K562 (cell line): Measurements from ENCODE around the gene BCO1. TPM values are rescaled to one million over a fixed set of nuclear protein-coding genes. Genes with fewer than 3 reads are reported as not detected.
A peak's percentile ranks its signal among the peaks of the same experiment; 100 is the strongest.

Experiments used
- ATAC-seq: fragments of 200-7000 bp; cut with Tn5 transposase; 3 replicates; pipeline ENCODE4 v1.9.1; 2020; ENCODE audit warnings: moderate library complexity
- BruUV-seq: library from RNA; stranded (reverse); fragments of 400-500 nt; replicated peaks from 2 replicates; lab custom pipeline; 2021; lab: Mats Ljungman, UMichigan
- CTCF ChIA-PET: fragments of 300-600 bp; formaldehyde crosslinking; extraction: SDS; loops from one replicate; lab custom pipeline; 2021; ENCODE audit warnings: low intra/inter-chr PET ratio; lab: Yijun Ruan, JAX
- POLR2A ChIA-PET: fragments of 300-600, 350-650 bp; sonication (Branson Sonifier 250); formaldehyde crosslinking; extraction: SDS; loops from one replicate; lab custom pipeline; 2021; ENCODE audit warnings: antibody characterized with exemption, inconsistent platforms; lab: Yijun Ruan, JAX
- DNase-seq, 4 experiments: peaks; one replicate each; pipeline versions ENCODE4 v3.0.0 to v3.0.0-alpha.2; 2011 to 2018; ENCODE audit warnings: low spot score in 3 of 4, mixed read lengths in 3 of 4; ENCODE audit errors: extremely low read depth in 1 of 4
- FAIRE-seq: peaks from 2 replicates; lab custom pipeline; 2011; peaks lifted over from hg19 to GRCh38; lab: Jason Lieb, UNC
- H2AFZ ChIP-seq: 2 replicates; pipeline ENCODE4 v1.6.0; 2011; ENCODE audit warnings: low read depth, low read length, control low read depth, inconsistent platforms
- H3K27ac ChIP-seq: fragments of 200-600 bp; 3 replicates; pipeline ENCODE4 v1.8.0; 2011; ENCODE audit warnings: low read depth, mild to moderate bottlenecking, control low read depth, inconsistent platforms, low read length, moderate library complexity, mixed read lengths; ENCODE audit errors: extremely low read depth
- H3K27me3 ChIP-seq, 2 experiments: fragments of 300-600 bp in 1 of 2; 2 replicates in 1 of 2; 3 replicates in 1 of 2; pipeline versions ENCODE4 v1.6.0 to v1.8.0; 2011; ENCODE audit warnings: inconsistent platforms in 2 of 2, low read length in 2 of 2, mild to moderate bottlenecking in 1 of 2, mixed read lengths in 1 of 2, moderate library complexity in 1 of 2; ENCODE audit not compliant: control insufficient read depth in 2 of 2, insufficient read depth in 2 of 2
- H3K36me3 ChIP-seq: fragments of 300-600 bp; 3 replicates; pipeline ENCODE4 v1.8.0; 2011; ENCODE audit warnings: mild to moderate bottlenecking, low read length, inconsistent platforms; ENCODE audit not compliant: control insufficient read depth, insufficient read depth
- H3K4me1 ChIP-seq, 2 experiments: fragments of 200-600 bp in 1 of 2; replicated peaks in 1 of 2; 2 replicates in 1 of 2; 3 replicates in 1 of 2; pipeline versions ENCODE4 v1.5.1 to v1.8.0; 2011; ENCODE audit warnings: inconsistent platforms in 2 of 2, low read length in 2 of 2, mild to moderate bottlenecking in 1 of 2, mixed read lengths in 1 of 2, moderate library complexity in 1 of 2; ENCODE audit not compliant: control insufficient read depth in 2 of 2, insufficient read depth in 2 of 2
- H3K4me2 ChIP-seq: 2 replicates; pipeline ENCODE4 v1.6.1; 2011; ENCODE audit warnings: low read length, control low read depth, inconsistent platforms, mixed read lengths; ENCODE audit not compliant: insufficient read depth
- H3K4me3 ChIP-seq: fragments of 200-600 bp; sonication (generic), shearing (Covaris generic); 2 replicates; pipeline ENCODE4 v1.5.1; 2016; ENCODE audit warnings: control low read depth, inconsistent platforms
- H3K79me2 ChIP-seq: fragments of 200-600 bp; 3 replicates; pipeline ENCODE4 v1.8.0; 2011; ENCODE audit warnings: low read length, inconsistent platforms; ENCODE audit not compliant: control insufficient read depth, insufficient read depth
- H3K9ac ChIP-seq, 2 experiments: 2 replicates each; pipeline versions ENCODE4 v1.6.0 to v1.6.1; 2011; ENCODE audit warnings: low read depth in 2 of 2, low read length in 2 of 2, control low read depth in 1 of 2, inconsistent platforms in 1 of 2, mild to moderate bottlenecking in 1 of 2, mixed read lengths in 1 of 2; ENCODE audit not compliant: insufficient read depth in 1 of 2
- H3K9me1 ChIP-seq: one replicate; pipeline ENCODE4 v1.6.0; 2011; ENCODE audit warnings: inconsistent platforms, mild to moderate bottlenecking, low read length, moderate library complexity; ENCODE audit not compliant: control insufficient read depth, insufficient read depth
- H3K9me3 ChIP-seq: replicated peaks from 2 replicates; pipeline ENCODE4 v1.5.1; 2011; ENCODE audit warnings: low read depth, low read length, inconsistent platforms; ENCODE audit not compliant: control insufficient read depth, insufficient read depth
- H4K20me1 ChIP-seq: replicated peaks from 2 replicates; pipeline ENCODE4 v1.6.1; 2011; ENCODE audit warnings: low read length, inconsistent platforms, mixed read lengths; ENCODE audit not compliant: control insufficient read depth, insufficient read depth
- CEBPB ChIP-seq: fragments of 450-650 bp; IDR thresholded peaks from 2 replicates; pipeline ENCODE4 v1.6.1; 2016; ENCODE audit warnings: missing genetic modification characterization, missing compliant biosample characterization
- CEBPG ChIP-seq, 3 experiments: fragments of 200-800 bp in 1 of 3; sonication (Bioruptor generic) in 1 of 3; sonication (generic) in 1 of 3; formaldehyde crosslinking in 1 of 3; IDR thresholded peaks in 2 of 3; conservative IDR thresholded peaks in 1 of 3; 2 replicates each; pipeline versions ENCODE4 v1.6.1 to v1.8.0; 2016 to 2022; ENCODE audit warnings: missing compliant biosample characterization in 2 of 3, missing genetic modification characterization in 2 of 3, mild to moderate bottlenecking in 1 of 3, missing genetic modification reagents in 1 of 3
- HNRNPUL1 ChIP-seq: fragments of 200-400 bp; formaldehyde crosslinking; IDR thresholded peaks from 2 replicates; pipeline ENCODE4 v1.6.1; 2017; ENCODE audit warnings: low read length
- KLF16 ChIP-seq: IDR thresholded peaks from 2 replicates; pipeline ENCODE4 v1.6.1; 2016; ENCODE audit warnings: antibody characterized with exemption
- PML ChIP-seq: IDR thresholded peaks from 2 replicates; pipeline ENCODE4 v1.6.1; 2012; ENCODE audit warnings: low read length, inconsistent platforms
- RCOR1 ChIP-seq, 2 experiments: IDR thresholded peaks; 2 replicates each; pipeline ENCODE4 v1.6.1; 2012; ENCODE audit warnings: low read depth in 2 of 2, low read length in 2 of 2, borderline replicate concordance in 1 of 2, improper control_type of control experiment in 1 of 2
- SMC3 ChIP-seq: conservative IDR thresholded peaks from 2 replicates; pipeline ENCODE4 v1.6.1; 2011; ENCODE audit warnings: low read depth, low read length, improper control_type of control experiment; ENCODE audit not compliant: insufficient read depth
- SOX6 ChIP-seq: fragments of 450-650 bp; IDR thresholded peaks from 2 replicates; pipeline ENCODE4 v1.6.1; 2014; ENCODE audit warnings: mild to moderate bottlenecking
- TFAM ChIP-seq: fragments of 250-450 bp; sonication (Bioruptor Pico); conservative IDR thresholded peaks from 2 replicates; pipeline ENCODE4 v1.5.0; 2021; ENCODE audit warnings: mild to moderate bottlenecking, moderate library complexity
- WGBS: fragments of 100-300 bp; shearing (Covaris generic); methylation state at CpG from one replicate; pipeline ENCODE4 v1.1.6; 2016; ENCODE audit warnings: low coverage, mixed read lengths; ENCODE audit not compliant: insufficient coverage; ENCODE audit errors: missing lambda C conversion rate; 5-methylcytosine and 5-hydroxymethylcytosine counted together
- in situ Hi-C: fragments of 300-500 bp; cut with MboI; formaldehyde crosslinking; loops from 4 replicates; pipeline ENCODE4 v1.15.0; 2018; ENCODE audit warnings: inconsistent platforms, mixed read lengths
- intact Hi-C: fragments of 100-400 bp; cut with micrococcal nuclease; formaldehyde crosslinking; loops from 2 replicates; pipeline ENCODE4 v1.14.2; 2022
- polyA plus RNA-seq, 8 experiments: library from polyadenylated mRNA; depleted of rRNA in 4 of 8; stranded (reverse) in 5 of 8; unstranded in 3 of 8; fragments of >200 nt; fragmentation: Nextera tagmentation in 2 of 8; fragmentation: Illumina TruSeq in 1 of 8; extraction: Ambion mirVana in 2 of 8; extraction: Trizol in 1 of 8; gene quantifications; 2 replicates each; pipeline versions ENCODE4 v1.2.1 to v1.2.3, GENCODE V29; 2011 to 2014; ENCODE audit warnings: inconsistent platforms in 1 of 8, missing spikeins in 1 of 8
- total RNA-seq, 7 experiments: library from RNA; depleted of rRNA in 6 of 7; stranded (reverse); fragments of >200 nt in 6 of 7; fragmentation: Illumina TruSeq in 2 of 7; extraction: Trizol in 2 of 7; gene quantifications; 2 replicates each; pipeline versions ENCODE4 v1.2.1 to v1.2.3, GENCODE V29; 2011 to 2021; ENCODE audit warnings: low replicate concordance in 1 of 7
- TF ChIP-seq, protein P1 (sequence below): fragments of 250-450 bp; sonication (Bioruptor Pico); IDR thresholded peaks from 2 replicates; pipeline ENCODE4 v1.4.0; 2020; ENCODE audit warnings: mild to moderate bottlenecking
- TF ChIP-seq, protein P2 (sequence below): fragments of 250-450 bp; sonication (Bioruptor Pico); IDR thresholded peaks from 2 replicates; pipeline ENCODE4 v1.8.0; 2022; ENCODE audit warnings: inconsistent platforms
- TF ChIP-seq, protein P3 (sequence below): fragments of 250-450 bp; sonication (Bioruptor Pico); IDR thresholded peaks from 2 replicates; pipeline ENCODE4 v1.5.0; 2021; ENCODE audit warnings: mild to moderate bottlenecking, borderline replicate concordance
- TF ChIP-seq, protein P4 (sequence below), 2 experiments: fragments of 450-650 bp in 1 of 2; sonication (generic) in 1 of 2; formaldehyde crosslinking in 1 of 2; IDR thresholded peaks in 1 of 2; conservative IDR thresholded peaks in 1 of 2; 2 replicates each; pipeline versions ENCODE4 v1.6.1 to v1.8.1; 2016 to 2023; ENCODE audit warnings: mild to moderate bottlenecking in 2 of 2, moderate library complexity in 2 of 2, inconsistent platforms in 1 of 2, missing genetic modification reagents in 1 of 2

BCO1 gene
- total and polyA plus RNA-seq, 9 of the 15 experiments (the other 6 are each of a cell fraction or from before 2014, with no cell fraction given), result not detected

DNA sequence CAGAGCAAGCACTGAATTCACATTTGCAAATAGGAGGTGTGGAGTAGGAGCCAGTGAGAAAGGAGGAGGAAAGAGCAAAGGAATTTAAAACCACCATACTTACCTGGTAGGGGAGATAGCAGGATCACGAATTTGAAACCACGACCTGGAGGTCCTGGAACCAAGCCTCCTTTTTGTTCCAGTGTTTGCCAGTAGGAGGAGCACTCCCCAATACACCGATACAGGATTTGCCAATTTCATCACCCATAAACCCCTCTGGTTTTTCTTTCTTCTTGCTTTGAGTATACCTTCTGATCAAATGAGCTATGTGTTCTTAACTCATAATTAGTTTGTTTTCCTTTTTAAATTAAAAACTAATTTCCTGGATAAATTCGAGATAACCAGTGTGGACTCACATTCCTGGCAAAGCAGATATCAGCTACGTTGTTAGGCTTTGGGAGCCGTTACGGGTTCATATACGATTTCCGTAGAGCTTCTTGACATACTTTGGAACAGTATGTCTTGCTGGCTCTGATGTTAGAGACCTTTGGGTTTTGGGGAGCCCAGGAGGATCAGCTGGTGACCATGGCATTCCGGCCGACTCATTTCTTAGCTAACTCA lies 22.7 kb downstream of the BCO1 start:
- intact Hi-C loops, result no loop called here
- in situ Hi-C loops, result no loop called here
- DNase-seq (peak; percentile 52 to 80 (median 69)), ATAC-seq (peak; percentile 88), FAIRE-seq (peak; percentile 84)
- peaks cover 32 to 43% of the 10 kb centered on the region in 2 experiments for H3K27me3 ChIP-seq
- H3K27ac ChIP-seq, result no peak overlapping the region
- H3K4me2 ChIP-seq, result 0 out of 2 replicates have a peak overlapping the region, but pooled peaks have one; percentile 10
- POLR2A ChIA-PET, result interaction anchor here (0.6 to 1.5 kb wide), 7 partner anchors 10 to 461 kb away, joined by 3 to 5 read pairs (median 3); no protein-coding TSS in a partner anchor
- no peak overlapping the region for H3K4me3 ChIP-seq
- WGBS, result 30% methylated on average over 11 of the region's 11 CpGs
- H3K36me3 ChIP-seq, result no peaks in the 10 kb centered on the region
- H3K4me1 ChIP-seq, result no peaks in the 10 kb centered on the region; a peak in 1 of 5 replicates
- no peaks in the 10 kb centered on the region for H3K9me1 ChIP-seq
- no TSS peak for BruUV-seq
- H3K9ac ChIP-seq, result no peak overlapping the region
- no peaks in the 10 kb centered on the region for H3K79me2 ChIP-seq
- no peaks in the 10 kb centered on the region for H4K20me1 ChIP-seq
- peak overlapping the region; percentile 8; the same call in 1 of the 2 replicates for H2AFZ ChIP-seq
- no peaks in the 10 kb centered on the region; the same call in 1 of the 2 replicates for H3K9me3 ChIP-seq
- CTCF ChIA-PET, result no interaction called here
- TF ChIP-seq KLF16, result 0 out of 2 replicates have a peak, but pooled peaks have one; percentile 41
- no peak for TF ChIP-seq CEBPG (CRISPR knock-in tag; IDR thresholded peaks at IDR 0.05)
- peak; percentile 65 to 67 for TF ChIP-seq CEBPG (tag; conservative IDR thresholded peaks at IDR 0.05 in 1 of 2, IDR thresholded peaks at IDR 0.05 in 1 of 2)
- TF ChIP-seq, protein P1, sequence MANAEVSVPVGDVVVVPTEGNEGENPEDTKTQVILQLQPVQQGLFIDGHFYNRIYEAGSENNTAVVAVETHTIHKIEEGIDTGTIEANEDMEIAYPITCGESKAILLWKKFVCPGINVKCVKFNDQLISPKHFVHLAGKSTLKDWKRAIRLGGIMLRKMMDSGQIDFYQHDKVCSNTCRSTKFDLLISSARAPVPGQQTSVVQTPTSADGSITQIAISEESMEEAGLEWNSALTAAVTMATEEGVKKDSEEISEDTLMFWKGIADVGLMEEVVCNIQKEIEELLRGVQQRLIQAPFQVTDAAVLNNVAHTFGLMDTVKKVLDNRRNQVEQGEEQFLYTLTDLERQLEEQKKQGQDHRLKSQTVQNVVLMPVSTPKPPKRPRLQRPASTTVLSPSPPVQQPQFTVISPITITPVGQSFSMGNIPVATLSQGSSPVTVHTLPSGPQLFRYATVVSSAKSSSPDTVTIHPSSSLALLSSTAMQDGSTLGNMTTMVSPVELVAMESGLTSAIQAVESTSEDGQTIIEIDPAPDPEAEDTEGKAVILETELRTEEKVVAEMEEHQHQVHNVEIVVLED (CRISPR knock-in tag), result no peak
- no peak for TF ChIP-seq TFAM (CRISPR knock-in tag)
- 0 out of 4 replicates have a peak, but pooled peaks of 1 of the 2 experiments have one; percentile 31 for TF ChIP-seq RCOR1 (IDR thresholded peaks at IDR 0.05; ENCODE audit: borderline replicate concordance in 1 of 2, low read depth in 2 of 2, low read length in 2 of 2)
- TF ChIP-seq, protein P2, sequence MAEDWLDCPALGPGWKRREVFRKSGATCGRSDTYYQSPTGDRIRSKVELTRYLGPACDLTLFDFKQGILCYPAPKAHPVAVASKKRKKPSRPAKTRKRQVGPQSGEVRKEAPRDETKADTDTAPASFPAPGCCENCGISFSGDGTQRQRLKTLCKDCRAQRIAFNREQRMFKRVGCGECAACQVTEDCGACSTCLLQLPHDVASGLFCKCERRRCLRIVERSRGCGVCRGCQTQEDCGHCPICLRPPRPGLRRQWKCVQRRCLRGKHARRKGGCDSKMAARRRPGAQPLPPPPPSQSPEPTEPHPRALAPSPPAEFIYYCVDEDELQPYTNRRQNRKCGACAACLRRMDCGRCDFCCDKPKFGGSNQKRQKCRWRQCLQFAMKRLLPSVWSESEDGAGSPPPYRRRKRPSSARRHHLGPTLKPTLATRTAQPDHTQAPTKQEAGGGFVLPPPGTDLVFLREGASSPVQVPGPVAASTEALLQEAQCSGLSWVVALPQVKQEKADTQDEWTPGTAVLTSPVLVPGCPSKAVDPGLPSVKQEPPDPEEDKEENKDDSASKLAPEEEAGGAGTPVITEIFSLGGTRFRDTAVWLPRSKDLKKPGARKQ (CRISPR knock-in tag), result 0 out of 2 replicates have a peak, but pooled peaks have one; percentile 40
- no peak for TF ChIP-seq HNRNPUL1
- TF ChIP-seq, protein P3, sequence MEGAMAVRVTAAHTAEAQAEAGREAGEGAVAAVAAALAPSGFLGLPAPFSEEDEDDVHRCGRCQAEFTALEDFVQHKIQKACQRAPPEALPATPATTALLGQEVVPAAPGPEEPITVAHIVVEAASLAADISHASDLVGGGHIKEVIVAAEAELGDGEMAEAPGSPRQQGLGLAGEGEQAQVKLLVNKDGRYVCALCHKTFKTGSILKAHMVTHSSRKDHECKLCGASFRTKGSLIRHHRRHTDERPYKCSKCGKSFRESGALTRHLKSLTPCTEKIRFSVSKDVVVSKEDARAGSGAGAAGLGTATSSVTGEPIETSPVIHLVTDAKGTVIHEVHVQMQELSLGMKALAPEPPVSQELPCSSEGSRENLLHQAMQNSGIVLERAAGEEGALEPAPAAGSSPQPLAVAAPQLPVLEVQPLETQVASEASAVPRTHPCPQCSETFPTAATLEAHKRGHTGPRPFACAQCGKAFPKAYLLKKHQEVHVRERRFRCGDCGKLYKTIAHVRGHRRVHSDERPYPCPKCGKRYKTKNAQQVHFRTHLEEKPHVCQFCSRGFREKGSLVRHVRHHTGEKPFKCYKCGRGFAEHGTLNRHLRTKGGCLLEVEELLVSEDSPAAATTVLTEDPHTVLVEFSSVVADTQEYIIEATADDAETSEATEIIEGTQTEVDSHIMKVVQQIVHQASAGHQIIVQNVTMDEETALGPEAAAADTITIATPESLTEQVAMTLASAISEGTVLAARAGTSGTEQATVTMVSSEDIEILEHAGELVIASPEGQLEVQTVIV (CRISPR knock-in tag), result no peak
- TF ChIP-seq SOX6, result 0 out of 2 replicates have a peak, but pooled peaks have one; percentile 14
- TF ChIP-seq, protein P4, sequence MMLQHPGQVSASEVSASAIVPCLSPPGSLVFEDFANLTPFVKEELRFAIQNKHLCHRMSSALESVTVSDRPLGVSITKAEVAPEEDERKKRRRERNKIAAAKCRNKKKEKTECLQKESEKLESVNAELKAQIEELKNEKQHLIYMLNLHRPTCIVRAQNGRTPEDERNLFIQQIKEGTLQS (IDR thresholded peaks at IDR 0.05), result peak; percentile 64
- TF ChIP-seq, protein P4 (CRISPR knock-in tag; conservative IDR thresholded peaks at IDR 0.05), result no peak
- TF ChIP-seq CEBPB (tag), result peak; percentile 68
- TF ChIP-seq SMC3, result peak; percentile 36; the same call in 1 of the 2 replicates
- no peak for TF ChIP-seq PML
